SK-N-SH treated with all-trans-retinoic acid at 6 μM for 48 hours (cell line): ENCODE data around the gene RBM48.

Source experiments
- ATAC-seq: fragments of 200-7000 bp; cut with Tn5 transposase; 3 replicates; pipeline ENCODE4 v1.9.1; 2020; ENCODE audit warnings: mild to moderate bottlenecking, moderate library complexity
- ARNTL ChIP-seq: fragments of 450-650 bp; formaldehyde crosslinking; IDR thresholded peaks from 2 replicates; pipeline ENCODE4 v1.5.0; 2020; ENCODE audit warnings: low read depth, mild to moderate bottlenecking, moderate library complexity, borderline replicate concordance
- BACH2 ChIP-seq: fragments of 250-450 bp; sonication (Bioruptor Pico); IDR thresholded peaks from 2 replicates; pipeline ENCODE4 v1.9.0; 2021; ENCODE audit warnings: mild to moderate bottlenecking, borderline replicate concordance
- CREB5 ChIP-seq: fragments of 250-450 bp; sonication (Bioruptor Pico); IDR thresholded peaks from 2 replicates; pipeline ENCODE4 v1.5.1; 2020; ENCODE audit warnings: low read depth, mild to moderate bottlenecking, moderate library complexity
- CSDC2 ChIP-seq: fragments of 250-450 bp; sonication (Bioruptor Pico); IDR thresholded peaks from 2 replicates; pipeline ENCODE4 v1.5.0; 2020; ENCODE audit warnings: mild to moderate bottlenecking, moderate library complexity
- CSRNP3 ChIP-seq: fragments of 250-450 bp; sonication (Bioruptor Pico); IDR thresholded peaks from 2 replicates; pipeline ENCODE4 v1.5.1; 2021; ENCODE audit warnings: mild to moderate bottlenecking, moderate library complexity
- ESRRG ChIP-seq: fragments of 250-450 bp; sonication (Bioruptor Pico); IDR thresholded peaks from 2 replicates; pipeline ENCODE4 v1.6.1; 2021; ENCODE audit warnings: mild to moderate bottlenecking
- GLIS3 ChIP-seq: fragments of 250-450 bp; sonication (Bioruptor Pico); IDR thresholded peaks from 2 replicates; pipeline ENCODE4 v1.5.0; 2020; ENCODE audit warnings: mild to moderate bottlenecking, moderate library complexity
- ISL1 ChIP-seq: fragments of 250-450 bp; sonication (Bioruptor Pico); IDR thresholded peaks from 2 replicates; pipeline ENCODE4 v2.1.2; 2022; ENCODE audit warnings: mild to moderate bottlenecking, moderate library complexity
- OSR1 ChIP-seq: fragments of 250-450 bp; sonication (Bioruptor Pico); IDR thresholded peaks from 2 replicates; pipeline ENCODE4 v1.8.0; 2022; ENCODE audit warnings: moderate library complexity, mild to moderate bottlenecking, inconsistent platforms
- PATZ1 ChIP-seq: fragments of 250-450 bp; sonication (Bioruptor Pico); IDR thresholded peaks from 2 replicates; pipeline ENCODE4 v1.8.0; 2020; ENCODE audit warnings: mild to moderate bottlenecking, moderate library complexity, borderline replicate concordance
- POU6F1 ChIP-seq: fragments of 250-450 bp; sonication (Bioruptor Pico); IDR thresholded peaks from 2 replicates; pipeline ENCODE4 v1.8.0; 2021; ENCODE audit warnings: low read depth, mild to moderate bottlenecking, moderate library complexity, borderline replicate concordance
- PPARA ChIP-seq: fragments of 250-450 bp; sonication (Bioruptor Pico); IDR thresholded peaks from 2 replicates; pipeline ENCODE4 v1.5.0; 2020; ENCODE audit warnings: mild to moderate bottlenecking, borderline replicate concordance
- RARB ChIP-seq: fragments of 250-450 bp; sonication (Bioruptor Pico); IDR thresholded peaks from 2 replicates; pipeline ENCODE4 v1.8.0; 2021; ENCODE audit warnings: mild to moderate bottlenecking, moderate library complexity
- SNAI2 ChIP-seq: fragments of 250-450 bp; sonication (Bioruptor Pico); IDR thresholded peaks from 2 replicates; pipeline ENCODE4 v1.5.0; 2020; ENCODE audit warnings: mild to moderate bottlenecking, moderate library complexity
- TCF4 ChIP-seq: fragments of 250-450 bp; sonication (Bioruptor Pico); IDR thresholded peaks from 2 replicates; pipeline ENCODE4 v1.8.0; 2021; ENCODE audit warnings: mild to moderate bottlenecking, moderate library complexity, borderline replicate concordance
- TOX ChIP-seq: fragments of 250-450 bp; sonication (Bioruptor Pico); IDR thresholded peaks from 2 replicates; pipeline ENCODE4 v1.8.0; 2021; ENCODE audit warnings: mild to moderate bottlenecking, moderate library complexity, borderline replicate concordance
- ZC3H10 ChIP-seq: fragments of 250-450 bp; sonication (Bioruptor Pico); IDR thresholded peaks from 2 replicates; pipeline ENCODE4 v1.5.1; 2021; ENCODE audit warnings: mild to moderate bottlenecking, moderate library complexity
- ZFP30 ChIP-seq: fragments of 450-650 bp; formaldehyde crosslinking; IDR thresholded peaks from 2 replicates; pipeline ENCODE4 v1.5.0; 2022; ENCODE audit warnings: mild to moderate bottlenecking, moderate library complexity
- ZNF565 ChIP-seq: fragments of 450-650 bp; formaldehyde crosslinking; conservative IDR thresholded peaks from 2 replicates; pipeline ENCODE4 v1.5.0; 2020; ENCODE audit warnings: low read depth, mild to moderate bottlenecking, moderate library complexity
- ZNF70 ChIP-seq: fragments of 450-650 bp; formaldehyde crosslinking; IDR thresholded peaks from 2 replicates; pipeline ENCODE4 v1.5.0; 2020; ENCODE audit warnings: mild to moderate bottlenecking, moderate library complexity
- ZNF8 ChIP-seq: fragments of 450-650 bp; formaldehyde crosslinking; IDR thresholded peaks from 2 replicates; pipeline ENCODE4 v1.5.0; 2020; ENCODE audit warnings: mild to moderate bottlenecking, moderate library complexity

The RBM48 gene

GRCh38 chr7:92546856-92547497 lies 18.4 kb downstream of the RBM48 start:
- peak; percentile 19; the same call in 2 of the 3 replicates for ATAC-seq
- no peak for TF ChIP-seq POU6F1 (CRISPR knock-in tag)
- TF ChIP-seq ZNF565 (CRISPR knock-in tag): no peak
- no peak for TF ChIP-seq RARB
- no peak for TF ChIP-seq ZNF8 (CRISPR knock-in tag)
- TF ChIP-seq ZFP30 (CRISPR knock-in tag): no peak
- no peak for TF ChIP-seq ESRRG (CRISPR knock-in tag)
- no peak for TF ChIP-seq CREB5 (CRISPR knock-in tag)
- no peak for TF ChIP-seq ZNF70 (CRISPR knock-in tag)
- TF ChIP-seq GLIS3 (CRISPR knock-in tag): no peak
- no peak for TF ChIP-seq TCF4 (CRISPR knock-in tag)
- TF ChIP-seq TOX (CRISPR knock-in tag): no peak
- no peak for TF ChIP-seq PPARA (CRISPR knock-in tag)
- no peak for TF ChIP-seq ZC3H10
- no peak for TF ChIP-seq SNAI2 (CRISPR knock-in tag)

- peak; percentile 56; the same call in 2 of the 3 replicates for ATAC-seq
- TF ChIP-seq PPARA (CRISPR knock-in tag): no peak
- TF ChIP-seq TCF4 (CRISPR knock-in tag): no peak
- no peak for TF ChIP-seq ZNF70 (CRISPR knock-in tag)
- TF ChIP-seq PATZ1: no peak
- TF ChIP-seq ZFP30 (CRISPR knock-in tag): no peak
- TF ChIP-seq TOX (CRISPR knock-in tag): no peak
- no peak for TF ChIP-seq ESRRG (CRISPR knock-in tag)
- TF ChIP-seq OSR1 (CRISPR knock-in tag): no peak
- TF ChIP-seq SNAI2 (CRISPR knock-in tag): no peak
- TF ChIP-seq CREB5 (CRISPR knock-in tag): no peak
- no peak for TF ChIP-seq POU6F1 (CRISPR knock-in tag)
- TF ChIP-seq ZNF565 (CRISPR knock-in tag): no peak
- TF ChIP-seq ISL1 (CRISPR knock-in tag): no peak
- no peak for TF ChIP-seq CSDC2 (CRISPR knock-in tag)
- TF ChIP-seq CSRNP3 (CRISPR knock-in tag): no peak
- TF ChIP-seq RARB: no peak
- no peak for TF ChIP-seq ZNF8 (CRISPR knock-in tag)
These were observed 19.0 kb downstream of the RBM48 start for GRCh38 chr7:92547579-92547978.

GRCh38 chr7:92550194-92550593 lies 21.6 kb downstream of the RBM48 start:
- no peak for ATAC-seq
- TF ChIP-seq ARNTL (CRISPR knock-in tag): no peak
- TF ChIP-seq TOX (CRISPR knock-in tag): no peak
- no peak for TF ChIP-seq ZNF8 (CRISPR knock-in tag)
- no peak for TF ChIP-seq OSR1 (CRISPR knock-in tag)
- no peak for TF ChIP-seq ESRRG (CRISPR knock-in tag)
- no peak for TF ChIP-seq RARB
- TF ChIP-seq ZC3H10: no peak
- no peak for TF ChIP-seq ISL1 (CRISPR knock-in tag)
- TF ChIP-seq PATZ1: no peak
- TF ChIP-seq SNAI2 (CRISPR knock-in tag): no peak
- no peak for TF ChIP-seq BACH2 (CRISPR knock-in tag)
